GM18909 (cell line): ENCODE data around the gene LENEP.
A peak's percentile ranks its signal among the peaks of the same experiment; 100 is the strongest.
"Not testable (repeated sequence)": the region's sequence is repeated elsewhere in the genome, so short reads cannot be mapped to it uniquely, and the experiment has no call there.

Source experiments
- ATAC-seq: cut with Tn5 transposase; IDR thresholded peaks from one replicate; pipeline ENCODE4 v1.9.1; 2021; ENCODE audit warnings: mild to moderate bottlenecking; ENCODE audit not compliant: unreplicated experiment, poor library complexity

Gene LENEP

DNA sequence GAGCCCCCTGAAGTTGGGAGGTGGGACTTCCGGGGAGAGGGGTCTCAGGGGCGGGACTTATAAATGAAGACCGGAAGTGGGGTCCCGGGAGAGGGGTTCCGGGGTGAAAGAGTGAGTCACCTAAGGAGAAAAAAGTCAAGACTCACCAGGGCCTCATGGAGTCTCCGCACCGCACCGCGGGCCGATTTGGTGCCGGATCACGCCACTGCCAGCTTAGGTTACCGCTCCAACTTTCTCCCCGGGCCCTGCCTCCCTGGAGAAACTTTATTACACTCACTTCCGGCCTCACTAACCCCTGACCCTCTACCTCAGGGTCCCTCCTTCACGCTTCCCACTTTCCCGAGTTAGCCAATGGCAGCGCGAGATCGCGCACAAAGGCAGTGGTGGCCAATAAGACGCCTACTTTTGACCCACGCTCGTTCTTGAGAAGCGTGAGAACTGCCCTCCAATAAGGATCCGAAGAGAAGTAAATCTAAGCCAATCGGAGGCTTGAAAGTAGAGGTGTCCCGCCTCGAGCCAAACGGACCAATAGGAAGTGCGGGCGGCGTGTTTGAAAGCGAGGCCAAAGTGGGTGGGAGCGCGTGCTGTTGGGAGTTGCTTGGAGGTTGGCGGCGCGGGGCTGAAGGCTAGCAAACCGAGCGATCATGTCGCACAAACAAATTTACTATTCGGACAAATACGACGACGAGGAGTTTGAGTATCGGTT is 19.1 kb upstream of the LENEP start, which contains the start of gene CKS1B:
Gene CKS1B, plus strand, starts transcription at position 580 of the 706 bp plus-strand sequence. Its CDS starts 65 bp downstream, at position 645.
- peak; percentile 77 for ATAC-seq

- ATAC-seq = peak; percentile 49
These were observed 18.5 kb upstream of the LENEP start for GRCh38 chr1:154974808-154975408.

DNA sequence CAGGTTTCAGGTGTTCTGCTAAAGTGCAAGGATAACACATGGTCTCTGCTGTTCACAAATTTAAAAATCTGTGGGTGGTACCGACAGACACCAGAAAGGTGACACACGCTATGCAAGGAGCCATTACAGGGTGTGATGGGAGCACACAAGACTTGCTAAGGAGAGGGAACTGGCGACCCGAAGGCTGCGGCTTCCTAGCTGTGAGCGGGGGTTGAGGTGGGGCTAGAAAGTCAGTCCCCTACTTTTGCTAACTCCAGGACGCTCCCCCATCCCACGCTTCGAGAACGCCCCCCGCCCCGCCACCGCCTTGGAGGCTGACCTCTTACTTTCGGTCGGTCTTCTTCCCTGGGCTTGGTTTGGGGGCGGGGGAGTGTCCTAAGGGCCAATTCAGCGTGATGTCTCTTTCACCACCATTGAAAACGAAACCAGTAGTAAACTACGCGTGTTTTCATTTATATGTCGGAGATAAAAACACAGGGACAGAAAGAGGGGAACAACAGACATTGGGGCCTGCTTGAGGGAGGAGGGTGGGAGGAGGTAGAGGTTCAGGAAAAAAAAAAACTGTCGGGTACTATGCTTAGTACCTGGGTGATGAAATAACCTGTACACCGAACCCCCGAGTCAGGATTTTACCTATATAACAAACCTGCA is 17.9 kb upstream of the LENEP start:
- no peak for ATAC-seq

DNA sequence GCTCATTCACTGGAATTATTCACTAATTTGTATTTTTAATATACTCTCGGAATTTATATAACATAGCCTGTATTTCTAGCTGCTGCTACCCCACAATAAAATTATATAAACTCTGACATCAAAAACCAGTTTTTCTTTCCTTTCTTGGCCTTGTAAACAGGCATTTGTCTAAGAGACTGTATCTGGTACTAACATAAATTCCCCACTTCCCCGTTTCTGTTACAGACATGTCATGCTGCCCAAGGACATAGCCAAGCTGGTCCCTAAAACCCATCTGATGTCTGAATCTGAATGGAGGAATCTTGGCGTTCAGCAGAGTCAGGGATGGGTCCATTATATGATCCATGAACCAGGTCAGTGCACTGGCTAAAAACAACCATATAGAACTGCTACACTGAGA is 15.6 kb upstream of the LENEP start:
- ATAC-seq = not testable (repeated sequence)

DNA sequence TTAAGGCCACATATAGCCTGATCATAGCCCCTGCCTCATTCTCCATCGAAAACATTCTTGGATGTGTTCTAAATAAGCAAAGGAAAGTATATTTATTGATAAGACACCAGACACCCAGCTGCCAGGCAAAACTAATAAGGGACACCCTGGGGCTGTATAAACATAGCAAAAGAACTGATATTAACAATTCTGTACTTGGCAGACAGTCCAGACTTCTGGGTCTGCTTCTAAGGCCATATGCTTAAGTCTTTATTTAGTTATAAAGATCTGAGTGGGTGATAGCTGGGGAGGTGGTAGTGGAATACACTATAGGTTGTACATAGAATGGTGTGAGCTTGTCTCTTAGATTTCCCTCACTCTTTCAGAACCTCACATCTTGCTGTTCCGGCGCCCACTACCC is 15.0 kb upstream of the LENEP start:
- ATAC-seq = no peak

GRCh38 chr1:154982341-154982740 is 11.0 kb upstream of the LENEP start:
- ATAC-seq = no peak

- ATAC-seq = peak; percentile 98
These were observed 10.3 kb upstream of the LENEP start, which contains the start of gene FLAD1 for GRCh38 chr1:154982897-154983648. TSS of gene FLAD1 (plus strand) at chr1:154983344. CDS start at chr1:154983695, 351 bp downstream.

DNA sequence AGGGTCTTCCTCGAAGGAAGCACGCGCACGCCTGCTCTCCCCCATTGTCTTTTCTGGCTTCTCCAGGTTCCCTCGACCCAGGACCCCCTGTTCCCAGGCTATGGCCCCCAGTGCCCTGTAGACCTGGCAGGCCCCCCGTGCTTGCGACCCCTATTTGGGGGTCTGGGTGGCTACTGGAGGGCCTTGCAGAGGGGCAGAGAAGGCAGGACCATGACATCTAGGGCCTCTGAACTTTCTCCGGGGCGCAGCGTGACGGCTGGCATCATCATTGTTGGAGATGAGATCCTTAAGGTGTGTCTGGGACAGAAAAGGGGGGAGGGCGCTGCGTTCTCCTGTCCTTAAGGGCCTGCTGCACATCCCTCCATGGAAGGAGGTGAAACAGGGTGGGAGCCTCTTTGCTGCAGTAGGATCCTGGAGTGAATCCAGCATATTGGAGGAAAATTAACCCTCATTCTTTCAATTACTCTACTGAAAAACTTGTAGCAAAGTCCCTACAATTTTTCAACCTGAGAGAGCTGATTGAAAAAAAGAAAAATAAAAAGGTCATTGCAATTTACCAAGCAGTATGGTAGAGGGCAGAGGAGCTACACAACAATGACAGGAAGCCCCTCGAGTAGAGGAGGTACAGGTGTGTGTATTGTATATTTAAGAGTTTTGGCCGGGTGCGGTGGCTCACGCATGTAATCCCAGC is 9.5 kb upstream of the LENEP start:
- ATAC-seq = no peak

GRCh38 chr1:154986736-154987135 is 6.7 kb upstream of the LENEP start:
- ATAC-seq = not testable (repeated sequence)

GRCh38 chr1:154987326-154987725 is 6.1 kb upstream of the LENEP start:
- no peak for ATAC-seq

- ATAC-seq = no peak
These were observed 5.1 kb upstream of the LENEP start for GRCh38 chr1:154988058-154988954.

DNA sequence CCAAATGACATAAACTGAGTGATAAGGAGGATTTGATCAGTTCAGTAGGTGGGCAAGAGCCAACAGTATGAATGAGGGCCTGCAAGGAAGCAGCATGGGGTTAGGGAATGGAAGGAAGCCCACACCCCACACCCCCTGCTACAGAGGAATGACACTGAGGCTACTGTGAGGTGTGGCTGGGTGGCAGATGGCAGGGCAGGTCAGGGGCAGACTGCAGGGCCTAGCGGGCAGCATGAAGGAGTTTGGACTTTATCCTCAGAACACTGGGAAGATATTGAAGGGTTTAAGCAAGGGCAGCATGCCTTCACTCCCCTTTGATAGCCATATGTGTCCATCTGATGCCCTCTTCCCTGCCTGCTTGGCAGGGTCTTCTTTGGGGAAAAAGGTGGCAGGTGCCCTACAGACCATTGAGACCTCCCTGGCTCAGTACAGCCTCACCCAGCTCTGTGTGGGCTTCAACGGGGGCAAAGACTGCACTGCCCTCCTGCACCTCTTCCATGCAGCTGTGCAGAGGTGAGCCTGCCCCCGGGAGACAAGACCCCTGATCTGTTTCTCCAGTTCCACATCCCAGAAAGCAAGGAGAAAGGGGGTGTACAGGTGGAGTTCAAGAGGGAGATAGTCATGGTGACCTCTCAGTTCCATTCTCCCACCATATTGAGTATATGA is 4.1 kb upstream of the LENEP start:
- ATAC-seq = no peak

DNA sequence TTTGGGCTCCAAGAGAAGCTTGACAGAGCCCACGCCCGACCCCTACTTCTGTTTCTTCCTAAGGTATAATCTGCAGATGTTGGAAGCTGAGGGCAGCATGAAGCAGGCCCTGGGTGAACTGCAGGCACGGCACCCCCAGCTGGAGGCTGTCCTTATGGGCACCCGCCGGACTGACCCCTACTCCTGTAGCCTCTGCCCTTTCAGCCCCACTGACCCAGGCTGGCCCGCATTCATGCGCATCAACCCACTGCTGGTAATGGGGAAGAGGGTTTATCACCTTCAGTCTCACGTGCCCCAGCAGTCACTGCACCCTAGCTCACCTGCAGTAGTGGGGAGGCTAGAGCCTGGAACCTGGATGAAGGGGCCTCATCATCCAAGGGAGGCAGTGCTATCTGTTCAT is 3.1 kb upstream of the LENEP start:
- ATAC-seq = no peak

GRCh38 chr1:154992721-154993571 is 440 bp upstream of the LENEP start:
- ATAC-seq = no peak

GRCh38 chr1:154994269-154994587 is 842 bp downstream of the LENEP start:
- no peak for ATAC-seq

DNA sequence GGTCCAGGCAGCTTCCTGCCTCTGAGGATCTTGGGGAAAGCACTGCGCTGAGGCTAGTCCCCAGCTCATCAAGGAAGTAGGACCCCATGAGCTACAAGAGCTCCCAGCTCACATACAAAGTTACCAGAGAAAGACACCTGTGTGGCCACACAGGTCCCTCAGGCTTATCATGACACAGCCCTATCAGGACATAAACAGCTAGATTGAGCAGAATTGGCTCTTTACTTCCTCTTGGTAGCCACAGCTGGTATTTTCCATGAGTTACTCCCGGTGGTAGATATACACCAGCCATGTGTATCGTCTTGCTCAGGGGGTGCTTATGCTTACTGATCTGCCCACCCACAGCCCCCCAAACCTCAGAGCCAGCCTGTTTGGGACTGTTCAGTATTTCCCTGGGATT is 1.2 kb downstream of the LENEP start:
- no peak for ATAC-seq

- ATAC-seq = not testable (repeated sequence)
These were observed 2.1 kb downstream of the LENEP start for GRCh38 chr1:154995301-154995983.
